Activated CD4-positive, alpha-beta T cell treated with anti-CD3 and anti-CD28 coated beads, Interleukin-2, amount 50 U/mL, for 48 hours (primary cell): ENCODE data around the gene FCN3.

ENCODE experiments used
- DNase-seq, 2 experiments: peaks; one replicate each; pipeline ENCODE4 v3.0.0-alpha.2; 2020

Gene FCN3

DNA sequence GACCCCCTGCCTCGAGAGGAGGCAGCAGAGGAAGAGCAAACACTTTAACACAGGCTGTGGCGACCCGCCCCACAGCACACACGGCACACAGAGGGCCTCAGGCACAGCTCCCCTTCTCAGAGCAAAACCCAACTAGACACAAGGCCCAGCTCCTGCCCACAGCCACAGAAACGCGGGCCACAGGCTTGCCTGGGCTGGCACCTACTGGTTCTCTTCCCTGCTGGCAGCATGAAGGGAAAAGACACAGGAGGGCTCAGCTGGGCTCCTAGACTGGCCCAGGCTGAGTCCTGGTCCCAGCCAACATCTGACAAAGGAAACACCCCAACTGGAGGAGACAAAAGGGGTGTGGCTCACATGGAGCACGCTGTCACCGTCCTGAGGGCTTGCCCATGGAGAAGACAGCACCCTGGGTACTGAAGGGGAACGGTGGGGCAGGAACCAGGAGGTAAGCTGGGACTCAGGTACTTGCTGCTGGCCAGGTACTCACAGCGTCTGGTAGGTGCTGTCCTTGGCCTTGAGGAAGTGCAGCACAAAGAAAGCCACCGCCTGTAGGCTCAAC is 5.0 kb upstream of the FCN3 start:
- no peak for DNase-seq

DNA sequence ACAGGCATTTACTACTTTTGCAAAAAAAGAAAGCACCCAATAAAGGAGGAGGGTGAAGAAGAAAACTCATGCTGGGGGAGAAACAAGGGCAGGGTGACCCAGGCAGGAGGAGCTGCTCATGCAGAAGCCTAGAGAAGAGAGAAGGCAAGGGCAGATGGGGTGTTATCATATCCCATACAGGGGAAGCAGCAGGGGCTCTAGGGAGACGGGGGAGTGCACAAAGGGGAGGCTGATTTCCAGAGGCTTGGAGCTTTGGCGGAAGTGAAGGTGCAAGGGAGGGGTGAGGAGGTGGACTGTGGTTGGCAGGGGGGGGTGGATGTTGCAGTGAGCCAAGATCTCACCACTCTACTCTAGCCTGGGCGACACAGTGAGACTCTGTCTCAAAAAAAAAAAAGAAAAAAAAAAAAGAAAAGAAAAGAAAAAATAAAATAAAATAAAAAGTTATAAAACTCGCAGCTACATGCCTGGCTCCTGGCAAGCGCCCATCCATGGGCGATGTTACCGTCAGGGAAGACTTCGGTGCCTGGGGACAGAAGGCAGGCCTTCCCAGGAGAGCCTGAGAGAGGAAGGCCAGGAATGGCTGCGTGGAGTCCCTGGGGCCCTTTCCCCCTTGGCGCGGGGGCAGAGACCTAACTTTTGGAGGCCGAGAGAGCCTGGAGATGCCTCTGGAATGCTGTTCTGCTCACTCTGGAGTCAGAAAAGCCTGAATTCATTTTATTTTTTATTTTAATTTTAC is 3.3 kb upstream of the FCN3 start:
- no peak for DNase-seq

DNA sequence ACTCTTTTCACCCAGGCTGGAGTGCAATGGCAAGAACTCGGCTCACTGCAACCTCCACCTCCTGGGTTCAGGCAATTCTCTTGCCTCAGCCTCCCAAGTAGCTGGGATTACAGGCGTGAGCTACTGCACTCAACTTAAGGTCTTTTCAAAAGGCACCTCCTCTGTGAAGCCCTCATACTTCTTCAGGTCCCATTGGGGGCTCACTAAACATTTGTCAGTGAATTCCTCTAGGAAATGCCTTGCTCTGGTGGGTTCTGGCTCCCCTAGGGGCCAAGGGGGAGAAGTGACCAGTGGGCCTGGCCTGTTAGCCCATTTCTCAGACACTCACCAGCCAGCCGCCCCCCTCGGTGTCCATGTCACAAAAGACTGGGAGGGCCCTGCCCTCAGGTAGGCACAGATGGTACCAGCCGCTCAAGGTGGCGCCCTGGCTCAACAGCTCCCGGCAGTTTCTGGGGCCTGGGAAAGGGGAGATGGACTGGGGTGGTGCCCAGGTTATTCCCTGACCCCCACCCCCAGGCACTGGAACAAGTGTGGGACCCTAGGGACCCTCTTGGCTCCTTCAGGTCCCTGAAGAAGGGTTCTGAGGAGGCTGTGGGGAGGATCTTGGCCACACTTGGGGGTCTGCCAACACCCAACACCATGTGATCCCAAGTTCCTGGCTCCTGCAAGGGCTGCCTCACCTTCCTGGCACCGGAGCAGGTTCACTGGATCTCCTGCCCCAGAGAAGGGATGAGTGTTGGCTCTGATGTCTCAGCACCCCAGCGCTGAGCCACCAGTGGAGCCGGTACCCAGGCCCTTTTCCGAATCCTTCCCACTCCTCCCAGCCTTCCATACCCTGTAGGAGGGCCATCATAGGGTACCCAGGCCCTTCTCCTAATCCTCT is 1.6 kb downstream of the FCN3 start:
- DNase-seq: no peak

DNA sequence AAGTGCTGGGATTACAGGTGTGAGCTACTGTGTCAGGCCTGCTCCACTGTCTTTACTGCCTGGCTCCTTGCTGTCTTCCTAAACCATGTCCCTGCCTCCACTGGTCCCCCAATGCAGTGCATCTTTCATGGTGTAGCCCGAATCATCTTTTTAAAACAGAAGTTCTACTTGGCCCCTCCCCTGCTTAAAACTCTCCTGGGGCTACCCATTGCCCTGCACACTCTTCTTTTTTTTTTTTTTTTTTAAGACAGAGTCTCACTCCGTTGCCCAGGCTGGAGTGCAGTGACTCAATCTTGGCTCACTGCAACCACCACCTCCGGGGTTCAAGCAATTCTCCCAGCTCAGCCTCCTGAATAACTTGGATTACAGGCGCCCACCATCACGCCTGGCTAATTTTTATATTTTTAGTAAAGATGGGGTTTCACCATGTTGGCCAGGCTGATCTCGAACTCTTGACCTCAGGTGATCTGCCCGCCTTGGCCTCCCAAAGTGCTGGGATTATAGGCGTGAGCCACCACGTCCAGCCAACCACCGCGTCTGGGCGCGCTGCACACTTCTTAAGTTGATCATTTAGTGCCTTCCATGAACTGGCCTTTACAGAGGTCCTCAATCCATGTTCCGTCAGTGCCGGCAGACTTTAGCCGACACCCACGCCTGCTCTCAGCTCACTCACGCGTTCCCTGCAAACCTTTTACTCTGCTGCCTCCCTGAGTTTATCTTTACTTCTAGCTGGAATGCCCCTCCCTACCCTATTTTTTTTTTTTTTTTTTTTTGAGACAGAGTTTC is 2.4 kb downstream of the FCN3 start:
- no peak for DNase-seq

DNA sequence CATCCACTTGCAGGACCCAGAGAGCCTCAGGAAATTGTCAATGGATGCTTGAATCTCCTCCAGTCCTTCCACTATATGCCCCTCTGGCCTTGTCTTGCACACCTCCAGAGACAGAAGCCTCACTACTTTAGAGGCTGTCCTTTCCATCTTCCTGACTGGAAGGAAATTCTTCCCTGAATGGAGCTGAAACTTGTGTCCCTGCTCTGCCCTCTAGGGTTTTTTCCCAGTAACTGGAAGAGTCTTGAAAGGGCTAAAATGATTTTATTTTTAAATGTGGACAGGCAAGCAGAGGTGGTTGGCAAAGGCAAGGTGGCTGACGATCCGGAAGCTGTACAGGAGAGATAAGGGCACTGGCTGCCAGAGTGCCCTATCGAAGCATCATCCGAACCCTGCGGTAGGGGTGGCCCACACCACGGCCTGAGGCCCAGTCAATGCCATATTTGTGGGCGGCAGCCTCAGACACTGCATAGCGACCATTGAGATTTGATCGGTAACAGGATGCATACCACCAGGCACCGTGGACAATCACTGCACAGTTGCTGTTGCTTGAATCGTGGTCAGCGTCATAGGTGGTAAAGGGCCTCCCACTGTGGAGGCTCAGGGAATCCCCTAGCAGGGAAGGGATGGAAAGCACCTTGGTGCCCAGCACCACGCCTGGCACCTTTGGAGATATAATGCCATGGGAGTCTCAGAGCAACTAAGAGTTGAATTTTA is 5.6 kb downstream of the FCN3 start:
- no peak for DNase-seq

DNA sequence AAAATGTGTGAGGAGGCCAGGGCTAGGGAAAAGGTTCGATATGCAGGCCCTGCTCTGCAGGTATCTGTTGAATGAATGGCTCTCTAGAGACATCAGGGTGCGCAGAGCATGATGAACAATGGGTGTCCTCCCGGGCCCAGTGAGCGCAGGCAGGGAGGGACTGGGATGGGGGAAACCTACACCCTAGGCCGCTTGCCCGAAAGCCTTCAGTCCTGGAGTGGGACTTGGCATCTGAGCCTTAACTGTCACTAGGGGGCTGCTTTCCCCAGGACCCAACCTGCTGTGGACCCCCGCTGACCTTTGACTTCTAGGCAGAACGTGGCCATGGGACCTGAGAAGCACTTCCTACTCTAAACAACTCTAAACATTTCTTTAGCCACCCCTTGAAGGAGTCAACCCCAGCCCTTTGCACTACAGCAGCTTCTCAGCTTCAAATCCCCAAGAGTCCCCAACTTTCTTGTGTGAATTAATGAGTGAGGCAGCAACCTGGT is 7.4 kb downstream of the FCN3 start:
- DNase-seq: no peak

DNA sequence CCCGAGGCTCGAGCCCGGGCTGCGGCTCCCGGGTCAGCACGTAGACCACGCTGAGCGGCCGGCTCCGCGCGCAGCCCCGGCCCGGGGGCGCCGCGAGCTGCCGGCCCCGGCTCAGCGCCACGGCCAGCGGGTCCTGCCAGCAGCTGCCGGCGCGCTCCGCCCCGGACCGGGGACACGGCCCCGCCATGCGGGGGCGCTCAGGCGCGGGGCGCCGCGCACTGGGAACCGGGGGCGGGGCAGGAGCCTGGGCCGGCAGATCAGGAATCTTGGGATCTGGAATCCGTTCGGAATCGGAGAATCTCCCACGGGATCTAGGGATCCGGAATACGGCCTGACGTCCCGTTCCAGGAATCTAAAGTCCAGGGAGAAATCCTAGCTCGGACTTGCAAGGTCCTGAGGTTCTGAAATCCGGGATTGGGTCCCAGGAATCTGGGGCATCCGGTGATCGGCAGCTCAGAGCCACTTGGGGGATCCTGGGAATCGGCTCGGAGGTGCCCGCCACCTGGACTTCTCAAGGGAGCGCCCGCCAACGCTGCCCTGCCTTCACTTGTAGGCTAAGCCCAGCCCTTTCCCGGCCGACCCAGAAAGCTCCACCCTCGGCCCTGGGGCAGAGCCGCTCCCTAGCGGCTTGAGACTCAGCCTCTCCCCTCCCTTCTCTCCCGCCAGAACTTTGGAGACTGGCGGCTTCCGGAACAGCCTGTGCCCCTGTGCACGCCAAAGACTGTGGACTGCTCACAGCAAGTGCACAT is 8.0 kb downstream of the FCN3 start, which contains the start of gene MAP3K6:
MAP3K6 (minus strand) TSS at position 551 of the 749 bp plus-strand sequence; CDS start at position 187, 364 bp downstream.
- peak; percentile 68 to 76 for DNase-seq

DNA sequence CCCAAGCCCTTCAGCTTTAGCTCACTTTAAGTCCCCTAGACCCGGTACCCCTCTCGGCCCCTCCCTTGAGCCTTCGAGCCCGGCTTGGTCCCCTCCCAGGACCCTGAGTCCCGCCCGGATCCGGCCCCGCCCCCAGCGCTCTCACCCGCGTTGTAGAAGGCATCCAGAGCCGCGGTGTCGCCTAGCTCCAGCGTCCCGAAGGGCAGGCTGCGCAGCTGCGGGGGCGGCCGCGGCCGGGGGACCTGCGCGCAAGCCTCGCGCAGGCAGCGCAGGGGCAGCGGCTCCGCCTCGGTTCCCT is 8.6 kb downstream of the FCN3 start:
- DNase-seq: peak; percentile 90 to 91

DNA sequence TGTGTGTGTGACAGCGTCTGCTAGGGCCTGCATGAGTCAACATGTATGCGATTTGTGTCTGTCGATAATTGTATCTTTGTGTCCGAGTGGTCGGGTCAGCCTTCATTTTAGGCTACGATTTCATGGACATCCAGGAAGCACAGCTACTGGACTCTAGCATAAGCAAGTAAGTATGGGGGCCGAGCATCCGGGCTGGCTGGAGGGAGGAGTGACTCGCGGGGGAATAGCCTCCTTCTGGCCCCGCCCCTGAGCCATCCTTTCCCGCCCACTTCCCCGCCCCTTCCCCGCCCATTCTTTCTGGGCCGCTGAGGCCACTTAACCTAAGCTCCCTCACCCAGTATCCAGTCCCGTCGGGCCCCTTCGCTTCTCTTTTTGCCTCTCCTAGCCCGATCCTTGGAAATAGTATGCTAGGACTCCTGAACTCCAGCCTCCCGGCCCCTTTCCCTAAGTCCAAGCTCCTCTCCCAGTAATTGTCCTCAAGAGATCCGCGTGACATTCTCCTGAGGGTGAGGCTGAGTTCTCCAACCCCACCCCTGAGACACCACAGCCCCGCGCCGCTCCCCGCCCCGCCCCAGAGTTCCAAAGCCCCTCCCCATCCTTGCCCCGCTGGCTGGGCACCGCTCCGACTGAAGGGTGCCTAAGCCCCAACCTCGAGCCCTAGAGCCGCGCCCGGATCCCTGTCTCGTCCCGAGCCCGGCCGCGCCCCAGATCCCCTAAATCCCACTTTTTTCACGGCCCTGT is 9.1 kb downstream of the FCN3 start:
- peak; percentile 87 for DNase-seq

DNA sequence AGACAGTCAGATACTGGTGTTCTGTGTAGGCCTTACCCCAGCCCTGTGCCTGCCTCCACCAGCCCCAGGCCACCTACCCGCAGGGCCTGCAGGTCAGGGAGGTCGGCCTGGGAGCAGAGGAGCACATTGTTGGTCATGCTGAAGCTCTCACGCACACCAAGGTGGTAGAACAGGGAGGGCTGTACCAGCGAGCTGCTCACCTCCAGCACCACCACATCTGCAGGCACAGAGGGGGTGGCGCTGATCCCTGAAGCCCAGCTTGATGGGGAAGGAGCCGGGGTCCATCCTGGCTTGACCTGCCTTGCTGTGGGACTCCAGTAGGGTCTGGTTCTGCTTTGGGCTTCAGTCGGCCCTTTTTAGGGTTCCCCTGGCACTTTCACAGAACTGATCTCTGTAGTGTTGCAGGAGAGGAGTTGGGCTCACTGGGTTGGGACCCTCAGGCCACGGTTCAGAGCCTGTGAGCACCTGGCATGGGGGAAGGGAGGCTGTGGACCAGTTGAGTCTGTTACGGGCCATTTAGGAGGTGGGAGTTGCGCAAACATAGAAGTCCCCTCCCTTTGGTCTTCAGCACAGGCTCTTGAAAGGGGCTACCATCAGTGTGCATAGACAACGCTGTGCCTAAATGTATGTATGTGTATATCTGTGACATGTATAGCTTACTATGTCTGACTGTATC is 9.8 kb downstream of the FCN3 start:
- no peak for DNase-seq

DNA sequence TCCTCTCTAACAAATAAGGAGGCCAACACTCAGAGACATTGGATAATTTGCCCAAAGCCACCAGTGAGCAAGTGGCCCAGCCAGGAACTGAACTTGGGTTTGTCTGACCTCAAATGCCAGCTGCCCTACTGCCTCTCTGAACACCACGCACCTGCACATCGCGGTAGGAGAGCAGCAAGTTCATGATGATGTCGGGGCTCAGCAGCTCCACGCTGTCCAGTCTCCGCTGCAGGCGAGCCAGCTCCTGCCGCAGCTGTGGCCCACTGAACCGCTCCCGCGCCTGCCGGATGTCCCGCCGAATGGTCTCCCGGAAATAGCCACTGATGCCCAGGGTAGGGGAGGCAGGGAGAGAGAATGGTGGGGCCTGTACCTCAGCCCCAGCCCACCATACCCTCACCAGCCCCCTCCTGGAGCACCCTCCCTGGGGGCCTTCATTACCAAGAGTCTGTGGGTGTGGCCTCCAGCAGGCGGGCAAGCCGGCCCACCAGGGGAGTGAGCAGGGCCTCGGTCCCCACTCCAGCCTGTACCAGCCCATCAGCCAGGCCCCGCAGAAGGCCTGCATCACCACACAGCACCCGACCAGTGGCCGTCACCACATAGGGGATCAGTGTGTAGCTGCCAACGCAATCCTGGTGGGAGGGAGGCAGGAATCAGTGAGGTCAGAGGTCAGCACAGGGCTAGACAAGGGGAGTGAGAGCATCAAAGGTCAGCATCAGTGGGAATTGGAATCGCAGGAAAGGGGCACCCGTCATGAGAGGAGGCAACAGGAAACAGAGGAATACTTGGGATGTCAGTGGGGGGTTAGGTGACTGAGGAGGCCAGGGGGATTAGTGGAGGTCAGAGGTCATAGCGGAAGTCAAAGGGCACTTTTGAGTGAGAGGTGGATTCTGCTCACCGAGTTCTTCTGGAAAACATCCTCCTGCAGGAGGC is 10.6 kb downstream of the FCN3 start:
- DNase-seq: no peak

DNA sequence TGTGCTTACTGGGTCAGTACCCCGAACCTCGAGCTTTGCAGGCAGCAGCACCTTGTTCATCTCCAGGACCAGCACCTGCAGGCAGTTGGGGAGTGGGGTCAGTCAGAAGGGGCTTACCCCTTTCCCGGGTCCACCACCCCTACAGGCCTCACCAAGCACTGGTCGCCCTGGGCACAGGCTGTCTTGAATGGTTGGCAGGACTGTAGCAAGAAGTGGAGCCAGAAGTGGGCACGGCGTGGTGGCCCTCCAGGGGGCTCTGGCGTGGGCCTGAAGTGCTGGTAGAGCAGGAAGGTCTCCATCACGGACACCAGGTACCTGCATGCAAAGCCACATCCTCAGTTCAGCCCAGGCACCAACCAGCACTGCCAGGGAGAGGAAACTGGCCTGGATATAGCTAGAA is 13.1 kb downstream of the FCN3 start:
- DNase-seq: no peak

DNA sequence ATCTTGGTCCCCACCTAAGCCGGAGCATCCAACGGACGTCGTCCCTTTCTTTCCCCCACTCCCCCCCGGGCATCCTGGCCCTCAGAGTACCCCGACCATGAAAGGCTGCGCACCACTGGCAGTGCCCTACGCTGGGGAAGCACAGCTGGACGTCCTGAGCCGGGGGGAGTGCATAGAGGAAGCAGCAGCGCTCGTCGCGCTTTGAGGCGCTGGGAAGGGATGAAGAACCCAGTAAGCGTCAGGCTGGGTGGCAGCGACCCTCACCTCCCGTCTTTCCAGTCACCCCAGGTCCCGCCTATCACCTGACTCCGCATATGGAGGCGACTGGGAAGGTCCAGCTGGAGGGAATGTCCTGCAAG is 13.6 kb downstream of the FCN3 start:
- DNase-seq: no peak

DNA sequence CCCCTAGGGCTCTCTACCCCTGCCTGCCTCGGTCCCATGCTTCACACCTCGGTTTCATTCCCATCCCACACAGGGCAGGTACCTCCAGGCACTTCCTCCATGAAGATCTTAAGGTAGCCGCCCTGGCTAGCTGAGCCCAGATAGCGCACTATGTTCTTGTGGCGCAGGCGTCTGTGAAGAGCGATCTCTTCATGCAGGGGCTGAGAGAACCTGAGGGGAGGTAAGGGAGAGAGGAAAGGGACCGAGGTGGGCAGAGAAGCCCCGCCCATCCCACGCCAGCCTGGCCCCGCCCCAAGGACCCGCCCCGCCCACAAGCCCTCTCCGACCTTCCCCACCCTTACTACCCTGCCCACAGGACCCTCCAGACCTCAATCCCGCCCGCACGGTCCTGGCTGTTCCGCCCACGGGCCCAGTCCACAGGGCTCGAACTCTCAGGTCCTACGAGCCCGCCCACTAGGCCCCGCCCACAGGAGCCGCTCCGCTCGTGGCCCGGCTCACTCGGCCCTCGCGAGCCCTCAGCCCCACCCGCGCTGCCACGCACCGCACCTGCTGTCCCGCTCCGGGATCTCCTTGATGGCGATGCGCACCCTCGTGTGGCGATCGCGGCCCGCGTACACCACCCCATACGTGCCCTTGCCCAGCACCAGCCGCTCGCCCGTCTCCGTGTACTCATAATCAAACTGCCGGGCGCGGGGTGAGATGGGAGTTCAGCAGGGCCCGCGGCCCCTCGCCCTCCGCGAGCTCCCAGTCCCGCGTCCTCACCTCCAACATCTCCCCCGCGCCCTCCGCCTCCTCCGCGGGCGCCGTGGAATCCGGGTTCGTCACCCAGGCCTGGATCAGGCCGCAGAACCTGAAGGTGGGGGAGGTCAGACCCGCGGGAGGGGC is 14.2 kb downstream of the FCN3 start:
- DNase-seq: peak; percentile 51 to 53

DNA sequence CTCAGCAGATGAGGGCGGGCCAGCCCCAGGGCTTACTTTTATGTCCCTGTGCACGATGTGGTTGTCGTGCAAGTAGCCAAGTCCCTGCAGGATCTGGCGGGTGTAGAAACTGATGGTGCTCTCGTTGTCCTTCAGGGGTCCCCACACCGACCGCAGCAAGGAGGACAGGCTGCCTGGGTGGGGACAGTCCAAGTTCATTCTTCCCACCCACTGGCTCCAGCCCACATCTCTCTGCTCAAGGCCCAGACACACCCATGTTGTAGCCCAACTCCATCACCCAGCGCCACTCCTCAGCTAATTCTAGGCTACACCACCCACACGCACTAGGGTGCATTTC is 14.8 kb downstream of the FCN3 start:
- DNase-seq: no peak

DNA sequence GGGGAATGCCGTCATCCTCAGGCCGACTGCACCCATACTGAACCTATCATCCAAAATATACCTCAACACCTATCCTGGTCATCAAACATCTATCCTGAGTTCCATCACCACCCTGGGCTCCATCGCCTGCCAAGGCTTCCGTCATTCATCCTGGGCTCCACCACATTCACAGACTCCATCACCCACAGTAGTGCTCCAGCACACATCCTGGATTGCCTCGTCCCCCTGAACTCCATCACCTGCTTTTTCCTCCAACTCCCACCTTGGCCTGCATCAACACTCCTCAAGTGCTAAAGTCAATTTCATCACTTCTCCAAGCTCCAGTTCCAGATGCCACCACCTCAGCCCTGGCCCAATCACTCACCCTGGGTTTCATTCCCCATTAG is 15.7 kb downstream of the FCN3 start:
- DNase-seq: no peak

DNA sequence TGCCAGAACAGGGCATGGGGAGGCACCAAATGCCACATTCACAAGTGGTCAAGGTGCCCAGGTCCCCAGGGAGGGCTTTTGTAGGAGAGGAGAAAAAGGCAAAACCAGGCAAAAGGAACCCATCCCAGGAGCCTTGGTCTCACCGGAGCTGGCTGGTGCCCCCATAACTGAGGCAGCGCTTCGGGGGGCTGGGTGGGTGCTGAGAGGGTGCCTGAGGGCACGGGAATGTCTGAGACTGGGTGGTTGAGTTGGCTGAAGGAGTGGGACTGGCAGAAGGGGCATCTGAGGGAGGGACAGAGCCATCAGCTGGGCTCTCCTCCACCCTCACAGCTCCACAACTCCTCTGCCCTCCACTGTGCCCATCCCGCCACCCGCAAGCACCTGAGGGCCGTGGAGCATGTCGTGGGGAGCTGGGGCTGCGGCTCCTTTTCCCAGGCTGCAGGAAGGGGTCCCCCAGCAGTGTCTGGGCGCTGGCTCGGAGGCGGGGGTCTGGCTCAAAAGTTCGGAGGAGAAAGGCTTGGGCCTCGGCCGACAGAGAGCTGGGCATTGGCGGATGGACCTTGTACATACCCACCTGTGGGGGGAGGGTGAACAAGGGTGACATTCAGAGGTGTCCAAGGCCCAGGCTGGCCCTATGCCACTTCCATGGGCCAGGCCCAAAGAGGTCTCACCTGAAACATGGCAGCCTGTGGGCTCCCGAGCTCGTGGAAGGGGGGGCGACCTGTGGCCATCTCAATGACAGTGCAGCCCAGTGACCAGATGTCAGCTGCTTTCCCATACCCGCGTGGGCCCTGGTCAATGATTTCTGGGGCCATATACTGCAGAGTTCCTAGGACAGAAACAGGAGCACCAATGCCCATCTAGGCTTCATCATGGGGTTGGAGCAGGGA is 16.3 kb downstream of the FCN3 start:
- no peak for DNase-seq
